Activated naive CD4-positive, alpha-beta T cell treated with anti-CD3 and anti-CD28 coated beads, Interleukin-2, amount 10 ng/mL, durations not matched to agents 7 days and 5 days (primary cell): Measurements from ENCODE around the gene INPP5J.
"Not testable (repeated sequence)": the region's sequence is repeated elsewhere in the genome, so short reads cannot be mapped to it uniquely, and the experiment has no call there.

ENCODE experiments used
- CTCF ChIA-PET: fragments of 350-600 bp; sonication (Branson Sonifier 250); formaldehyde crosslinking; loops from one replicate; lab custom pipeline; 2021; ENCODE audit warnings: antibody characterized with exemption; lab: Charles Lee
- DNase-seq: peaks from one replicate; pipeline ENCODE4 v3.0.0-alpha.2; 2020
- H3K27ac Mint-ChIP-seq: one replicate; pipeline ENCODE4 v1.8.0; 2021; ENCODE audit warnings: mild to moderate bottlenecking, moderate library complexity, mixed read lengths
- H3K27me3 Mint-ChIP-seq: one replicate; pipeline ENCODE4 v1.8.0; 2021; ENCODE audit warnings: mild to moderate bottlenecking, mixed read lengths
- H3K36me3 Mint-ChIP-seq: one replicate; pipeline ENCODE4 v1.8.0; 2021; ENCODE audit warnings: mixed read lengths
- H3K4me1 Mint-ChIP-seq: one replicate; pipeline ENCODE4 v1.8.0; 2021; ENCODE audit warnings: mixed read lengths
- H3K4me3 Mint-ChIP-seq: one replicate; pipeline ENCODE4 v1.8.0; 2021; ENCODE audit warnings: mild to moderate bottlenecking, moderate library complexity, mixed read lengths
- H3K9me3 Mint-ChIP-seq: one replicate; pipeline ENCODE4 v1.8.0; 2021; ENCODE audit warnings: mixed read lengths

Gene INPP5J

GRCh38 chr22:31093086-31093850 lies 29.5 kb upstream of the INPP5J start:
- DNase-seq: no peak
- H3K27me3 Mint-ChIP-seq: no peaks in the 10 kb centered on the region
- no peaks in the 10 kb centered on the region for H3K9me3 Mint-ChIP-seq
- H3K27ac Mint-ChIP-seq: no peak overlapping the region
- no peaks in the 10 kb centered on the region for H3K4me1 Mint-ChIP-seq
- peaks cover 21% of the 10 kb centered on the region for H3K36me3 Mint-ChIP-seq
- CTCF ChIA-PET: interaction anchor here (0.7 to 1.2 kb wide), 3 partner anchors 9 to 55 kb away, joined by 3 to 4 read pairs (median 3); partner anchors contain the start of gene SELENOM
- no peak overlapping the region for H3K4me3 Mint-ChIP-seq

DNA sequence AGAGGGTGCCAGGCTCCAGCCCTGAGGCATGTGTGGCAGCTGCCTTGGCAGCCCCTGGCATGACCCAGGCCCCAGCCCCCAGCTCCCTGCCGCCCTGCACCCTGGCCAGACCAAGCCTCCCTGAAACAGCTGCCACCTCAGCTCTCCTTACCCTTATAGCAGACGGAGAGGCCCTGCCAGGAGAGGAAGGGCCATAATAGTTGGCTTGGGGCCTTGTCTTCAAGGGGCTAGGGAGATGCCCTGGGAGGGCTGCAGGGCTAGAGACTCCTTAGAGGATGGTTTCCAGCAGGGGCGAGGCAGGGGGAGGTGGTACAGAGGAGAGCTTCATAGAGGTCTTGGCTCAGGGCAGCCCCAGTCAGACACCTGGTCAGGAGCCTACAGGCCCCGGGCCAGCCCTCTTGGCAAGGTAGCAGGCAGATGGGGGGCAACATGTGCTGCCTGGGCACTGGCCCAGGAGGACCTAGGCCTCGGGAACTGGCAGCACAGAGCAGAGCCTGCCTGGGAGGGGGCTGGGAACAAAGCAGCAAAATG lies 28.7 kb upstream of the INPP5J start:
- H3K4me3 Mint-ChIP-seq: no peak overlapping the region
- CTCF ChIA-PET: interaction anchor here (1.2 kb wide), 1 partner anchor 14 kb away, joined by 4 read pairs; the partner anchor contains the start of gene SELENOM
- no peaks in the 10 kb centered on the region for H3K9me3 Mint-ChIP-seq
- H3K36me3 Mint-ChIP-seq: peaks cover 22% of the 10 kb centered on the region
- no peaks in the 10 kb centered on the region for H3K4me1 Mint-ChIP-seq
- DNase-seq: no peak
- H3K27ac Mint-ChIP-seq: no peak overlapping the region
- no peaks in the 10 kb centered on the region for H3K27me3 Mint-ChIP-seq

DNA sequence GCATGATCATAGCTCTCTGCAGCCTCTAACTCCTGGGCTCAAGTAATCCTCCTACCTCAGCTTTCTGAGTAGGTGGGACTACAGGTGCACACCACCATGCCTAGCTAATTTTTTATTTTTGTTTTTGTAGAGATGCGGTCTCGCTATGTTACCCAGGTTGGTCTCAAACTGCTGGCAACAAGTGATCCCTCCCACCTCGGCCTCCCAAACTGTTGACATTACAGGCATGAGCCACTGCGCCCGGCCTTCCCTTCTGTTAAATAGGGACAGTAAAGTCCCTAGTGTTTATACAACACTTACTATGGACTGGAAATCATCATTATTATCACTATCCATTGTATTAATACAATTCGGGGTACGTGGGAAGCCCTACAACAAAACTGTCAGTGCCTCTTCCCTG lies 28.0 kb upstream of the INPP5J start:
- no peak overlapping the region for H3K4me3 Mint-ChIP-seq
- CTCF ChIA-PET: no interaction called here
- no peak overlapping the region for H3K27ac Mint-ChIP-seq
- no peak for DNase-seq
- H3K4me1 Mint-ChIP-seq: no peaks in the 10 kb centered on the region
- H3K36me3 Mint-ChIP-seq: peaks cover 22% of the 10 kb centered on the region
- no peaks in the 10 kb centered on the region for H3K27me3 Mint-ChIP-seq
- H3K9me3 Mint-ChIP-seq: no peaks in the 10 kb centered on the region

GRCh38 chr22:31095637-31096249 lies 27.0 kb upstream of the INPP5J start:
- Mint-ChIP-seq H3K9me3 (no peaks in the 10 kb centered on the region), H3K27me3 (no peaks in the 10 kb centered on the region), H3K4me3 (no peak overlapping the region), H3K36me3 (peaks cover 23% of the 10 kb centered on the region), H3K27ac (no peak overlapping the region), H3K4me1 (no peaks in the 10 kb centered on the region)
- CTCF ChIA-PET: interaction anchor here (0.8 to 1.3 kb wide), 5 partner anchors 8 to 334 kb away, joined by 3 to 9 read pairs (median 3); no protein-coding TSS in a partner anchor
- DNase-seq: no peak

DNA sequence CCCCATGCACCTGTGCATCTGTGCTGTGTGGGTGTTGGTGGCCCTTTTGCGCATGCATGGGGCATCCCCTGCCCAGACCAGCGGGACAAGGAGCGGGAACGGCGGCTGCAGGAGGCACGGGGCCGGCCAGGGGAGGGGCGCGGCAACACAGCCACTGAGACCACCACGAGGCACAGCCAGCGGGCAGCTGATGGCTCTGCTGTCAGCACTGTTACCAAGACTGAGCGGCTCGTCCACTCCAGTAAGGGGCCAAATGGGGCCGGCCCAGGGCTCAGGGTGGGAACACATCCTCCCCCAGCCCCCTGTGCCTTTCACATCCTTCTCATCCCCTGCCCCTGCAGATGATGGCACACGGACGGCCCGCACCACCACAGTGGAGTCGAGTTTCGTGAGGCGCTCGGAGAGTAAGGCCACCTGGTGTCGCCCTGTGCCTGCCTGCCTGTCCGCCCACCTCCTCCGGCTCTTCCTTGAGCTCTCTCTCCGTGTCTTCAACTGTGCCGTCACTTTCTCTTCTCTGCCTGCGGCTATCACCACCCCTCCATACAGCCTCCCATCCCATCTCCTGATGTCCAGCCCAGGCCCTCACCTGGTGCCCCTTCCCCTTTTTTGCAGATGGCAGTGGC lies 26.0 kb upstream of the INPP5J start:
- DNase-seq: no peak
- Mint-ChIP-seq H3K4me1 (no peaks in the 10 kb centered on the region), H3K4me3 (no peak overlapping the region), H3K27me3 (no peaks in the 10 kb centered on the region), H3K27ac (no peak overlapping the region), H3K9me3 (no peaks in the 10 kb centered on the region), H3K36me3 (peaks cover 23% of the 10 kb centered on the region)
- CTCF ChIA-PET: interaction anchor here (1.1 kb wide), 1 partner anchor 12 kb away, joined by 3 read pairs; no protein-coding TSS in a partner anchor

DNA sequence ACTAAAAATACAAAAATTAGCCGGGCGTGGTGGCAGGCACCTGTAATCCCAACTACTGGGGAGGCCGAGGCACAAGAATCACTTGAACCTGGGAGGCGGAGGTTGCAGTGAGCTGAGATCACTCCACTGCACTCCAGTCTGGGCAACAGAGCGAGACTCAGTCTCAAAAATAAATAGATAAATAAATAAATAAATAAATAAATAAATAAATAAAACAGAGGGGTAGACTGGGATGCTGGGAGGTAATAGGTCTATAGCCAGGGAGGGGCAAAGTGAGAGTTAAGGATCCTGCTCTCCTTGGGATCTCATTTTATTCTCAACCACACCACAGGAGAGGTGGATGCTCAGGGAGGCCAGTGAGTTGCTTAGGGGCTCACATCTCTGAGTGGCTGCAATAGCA lies 25.2 kb upstream of the INPP5J start:
- H3K27ac Mint-ChIP-seq, CTCF ChIA-PET: not testable (repeated sequence)

DNA sequence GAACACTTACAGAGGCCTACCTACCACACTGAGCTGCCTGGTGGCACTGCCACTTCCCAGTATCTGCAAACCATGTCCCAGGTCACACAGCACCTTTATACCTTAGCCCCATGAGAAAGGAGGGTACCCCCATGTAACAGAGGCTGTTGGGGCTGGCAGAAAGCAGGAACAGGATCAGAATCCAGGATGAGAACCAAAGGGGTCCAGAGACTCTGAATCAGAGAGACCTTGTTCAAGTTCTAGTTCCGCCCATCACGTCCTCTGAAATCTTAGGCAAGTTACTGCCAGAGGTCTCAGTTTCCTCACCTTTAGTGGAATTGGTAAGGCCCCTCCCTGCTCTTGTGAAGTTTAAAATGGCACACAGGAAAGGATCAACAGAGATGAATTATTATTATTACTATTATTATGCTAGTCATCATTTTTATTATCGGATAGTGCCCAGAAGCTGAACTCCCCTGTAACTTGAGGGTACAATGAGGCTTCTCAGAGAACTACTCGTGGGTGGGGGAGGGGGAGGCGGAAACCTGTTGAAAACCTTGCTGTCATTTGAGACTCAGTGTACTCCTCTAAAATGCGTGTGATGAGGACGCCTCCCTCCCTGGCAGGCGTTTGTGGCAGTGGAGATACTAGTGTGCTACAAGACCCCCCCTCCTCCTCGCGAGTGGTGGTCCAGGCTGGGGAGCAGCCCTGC lies 24.7 kb upstream of the INPP5J start:
- Mint-ChIP-seq H3K9me3 (no peaks in the 10 kb centered on the region), H3K36me3 (peaks cover 20% of the 10 kb centered on the region), H3K4me3 (no peak overlapping the region), H3K27me3 (no peaks in the 10 kb centered on the region), H3K4me1 (no peaks in the 10 kb centered on the region), H3K27ac (no peak overlapping the region)
- DNase-seq: no peak
- CTCF ChIA-PET: no interaction called here

More for the DNA sequence above, 25.2 kb upstream of the INPP5J start:
- H3K4me1 Mint-ChIP-seq, H3K4me3 Mint-ChIP-seq, DNase-seq, H3K9me3 Mint-ChIP-seq, H3K27me3 Mint-ChIP-seq: not testable (repeated sequence)
- H3K36me3 Mint-ChIP-seq: peaks cover 20% of the 10 kb centered on the region

DNA sequence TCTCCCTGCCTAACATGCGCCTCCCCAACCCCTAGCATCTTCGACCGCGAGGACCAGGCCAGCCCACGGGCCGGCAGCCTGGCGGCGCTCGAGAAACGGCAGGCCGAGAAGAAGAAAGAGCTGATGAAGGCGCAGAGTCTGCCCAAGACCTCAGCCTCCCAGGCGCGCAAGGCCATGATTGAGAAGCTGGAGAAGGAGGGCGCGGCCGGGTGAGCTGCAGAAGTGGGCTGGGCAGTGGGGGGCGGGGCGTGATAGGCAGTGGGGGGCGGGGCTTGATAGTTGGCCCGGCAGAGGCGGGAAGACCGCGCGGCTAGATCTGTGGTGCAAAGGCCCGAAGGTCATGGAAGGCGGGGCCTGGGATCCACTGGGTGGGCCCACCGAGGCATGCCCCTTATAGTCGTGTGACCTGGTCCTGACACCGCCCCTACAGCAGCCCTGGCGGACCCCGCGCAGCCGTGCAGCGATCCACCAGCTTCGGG lies 24.1 kb upstream of the INPP5J start:
- Mint-ChIP-seq H3K36me3 (peaks cover 20% of the 10 kb centered on the region), H3K4me3 (no peak overlapping the region), H3K9me3 (no peaks in the 10 kb centered on the region), H3K27me3 (no peaks in the 10 kb centered on the region), H3K4me1 (no peaks in the 10 kb centered on the region), H3K27ac (no peak overlapping the region)
- no peak for DNase-seq
- CTCF ChIA-PET: no interaction called here

- no peak for DNase-seq
- Mint-ChIP-seq H3K9me3 (no peaks in the 10 kb centered on the region), H3K27ac (no peak overlapping the region), H3K4me1 (no peaks in the 10 kb centered on the region), H3K36me3 (peaks cover 20% of the 10 kb centered on the region), H3K27me3 (no peaks in the 10 kb centered on the region), H3K4me3 (no peak overlapping the region)
- CTCF ChIA-PET: no interaction called here
Observed at GRCh38 chr22:31099386-31099785, 23.4 kb upstream of the INPP5J start.

DNA sequence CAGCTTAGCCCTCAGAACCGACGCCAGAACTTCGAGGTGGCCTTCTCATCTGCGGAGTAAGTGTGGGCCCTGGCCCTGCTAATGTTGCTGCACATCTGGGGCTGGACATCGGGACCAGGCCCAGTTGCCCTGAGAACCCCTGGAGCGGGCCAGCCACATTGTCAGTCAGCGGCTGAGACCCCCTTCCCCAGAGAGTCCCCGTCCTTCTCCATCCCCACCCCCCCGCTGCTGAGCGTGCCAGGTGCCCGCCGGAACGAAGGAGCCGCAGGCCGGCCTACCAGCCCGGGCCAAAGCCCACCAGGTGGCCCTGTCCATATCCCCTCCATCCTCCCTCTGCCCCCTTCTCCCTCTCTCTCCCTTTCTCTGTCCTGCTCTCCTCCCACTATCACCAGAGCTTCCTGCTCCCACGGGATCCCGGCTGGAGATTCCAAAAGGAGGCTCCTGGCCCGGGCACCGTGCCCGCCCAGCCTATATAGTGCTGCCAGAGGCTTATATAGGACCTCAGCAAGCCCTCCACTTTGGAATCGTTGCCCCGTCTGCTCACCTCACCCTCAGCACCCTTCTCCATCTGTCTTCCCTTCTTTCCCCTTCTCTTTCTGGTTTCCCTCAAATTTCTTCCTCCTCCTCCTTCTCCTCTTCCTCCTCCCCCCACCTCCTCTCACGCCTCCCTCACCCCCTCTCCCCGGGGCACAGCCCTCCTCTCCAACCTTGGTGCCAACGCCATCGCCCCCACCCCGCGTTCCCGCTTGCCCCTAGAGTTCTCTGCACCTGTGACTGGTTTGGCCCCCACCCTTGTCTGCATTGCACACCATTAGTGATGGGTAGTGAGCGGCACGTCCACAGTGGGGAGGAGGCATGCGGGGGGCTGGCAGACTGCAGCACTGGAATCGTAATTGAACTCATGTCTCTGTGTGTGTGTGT lies 22.7 kb upstream of the INPP5J start:
- Mint-ChIP-seq H3K27me3 (no peaks in the 10 kb centered on the region), H3K4me3 (no peak overlapping the region), H3K36me3 (peaks cover 18% of the 10 kb centered on the region), H3K27ac (no peak overlapping the region), H3K4me1 (no peaks in the 10 kb centered on the region), H3K9me3 (no peaks in the 10 kb centered on the region)
- DNase-seq: no peak
- CTCF ChIA-PET: no interaction called here

- Mint-ChIP-seq H3K36me3 (peaks cover 14% of the 10 kb centered on the region), H3K4me3 (no peak overlapping the region), H3K9me3 (no peaks in the 10 kb centered on the region), H3K27ac (no peak overlapping the region), H3K27me3 (peaks cover 2% of the 10 kb centered on the region), H3K4me1 (no peaks in the 10 kb centered on the region)
- DNase-seq: no peak
- CTCF ChIA-PET: no interaction called here
Observed at GRCh38 chr22:31100762-31101525, 21.8 kb upstream of the INPP5J start.

DNA sequence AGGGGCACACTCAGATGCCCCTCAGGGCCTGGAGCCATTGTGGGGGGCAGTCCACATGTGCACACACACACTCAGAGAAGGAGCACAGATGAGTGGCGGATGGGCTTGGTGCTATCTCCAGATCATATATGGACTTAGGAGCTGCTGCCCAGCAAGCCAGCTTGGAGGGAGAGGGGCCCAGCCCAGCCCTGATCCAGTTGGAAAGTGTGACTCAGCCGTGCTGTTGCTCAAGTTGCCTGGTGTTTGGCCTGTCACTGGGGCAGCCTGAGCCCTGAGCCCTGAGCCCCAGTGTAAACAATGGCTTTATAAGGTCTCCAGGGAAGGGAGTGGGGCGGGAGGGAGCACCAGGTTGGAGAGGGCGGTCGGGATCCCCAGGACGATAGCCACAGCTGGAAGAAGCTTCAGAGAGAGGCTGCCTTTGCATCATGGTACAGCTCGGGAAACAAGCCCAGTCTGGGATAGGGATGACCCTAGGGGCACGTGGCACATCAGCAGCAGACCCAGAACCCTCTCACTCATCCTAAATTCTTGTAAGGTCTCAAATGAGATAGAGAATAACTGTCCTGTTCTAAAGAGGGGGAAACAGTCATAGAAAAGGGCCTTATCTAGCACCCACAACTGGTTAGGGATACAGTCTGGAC lies 20.2 kb upstream of the INPP5J start:
- H3K4me1 Mint-ChIP-seq: peaks cover 9% of the 10 kb centered on the region
- H3K27ac Mint-ChIP-seq: no peak overlapping the region
- peaks cover 5% of the 10 kb centered on the region for H3K36me3 Mint-ChIP-seq
- CTCF ChIA-PET: no interaction called here
- DNase-seq: no peak
- H3K9me3 Mint-ChIP-seq: no peaks in the 10 kb centered on the region
- no peak overlapping the region for H3K4me3 Mint-ChIP-seq
- peaks cover 19% of the 10 kb centered on the region for H3K27me3 Mint-ChIP-seq
